ENCODE results near the gene GFI1B. TPM values are rescaled to one million over a fixed set of nuclear protein-coding genes. Genes with fewer than 3 reads are reported as not detected.

Gene GFI1B
- total and polyA plus RNA-seq, 2 of the 13 experiments (the other 11 are each of a cell fraction or from before 2014, with no cell fraction given) = 0.15 to 0.51 TPM

DNA sequence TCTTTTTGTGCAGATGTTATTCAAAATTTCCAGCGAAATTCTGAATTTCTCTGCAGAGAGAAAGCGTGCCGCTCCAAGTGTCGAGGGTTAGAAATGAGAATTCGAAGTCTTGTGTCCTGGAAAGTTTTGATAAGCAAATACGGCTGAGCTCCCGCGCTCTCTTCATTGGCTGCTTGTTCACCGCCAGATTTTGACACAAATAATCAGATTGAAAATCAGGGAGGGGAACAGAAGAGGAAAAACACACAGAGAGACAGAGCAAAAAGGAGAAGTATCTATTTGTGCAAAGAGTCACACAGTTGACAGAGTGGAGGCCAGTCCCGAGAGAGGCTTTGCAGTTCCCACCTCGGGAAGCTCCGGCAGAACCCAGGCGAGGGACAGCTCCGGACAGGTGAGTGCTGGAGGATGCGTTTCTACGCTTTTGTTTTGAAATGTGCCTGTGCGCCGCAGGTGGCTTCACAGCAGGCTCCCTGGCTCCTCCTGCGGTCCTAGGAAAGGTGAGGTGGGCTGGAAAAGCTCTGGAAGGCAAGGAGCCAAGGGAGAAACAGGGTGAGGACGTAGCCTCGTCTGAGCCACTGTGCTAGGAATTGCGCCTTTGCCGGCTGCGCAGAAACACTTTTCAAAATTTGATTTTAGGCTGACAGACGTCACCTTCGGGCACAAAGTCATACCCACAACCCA lies at the start of gene GFI1B (continued):
- TF ChIP-seq, protein P1, sequence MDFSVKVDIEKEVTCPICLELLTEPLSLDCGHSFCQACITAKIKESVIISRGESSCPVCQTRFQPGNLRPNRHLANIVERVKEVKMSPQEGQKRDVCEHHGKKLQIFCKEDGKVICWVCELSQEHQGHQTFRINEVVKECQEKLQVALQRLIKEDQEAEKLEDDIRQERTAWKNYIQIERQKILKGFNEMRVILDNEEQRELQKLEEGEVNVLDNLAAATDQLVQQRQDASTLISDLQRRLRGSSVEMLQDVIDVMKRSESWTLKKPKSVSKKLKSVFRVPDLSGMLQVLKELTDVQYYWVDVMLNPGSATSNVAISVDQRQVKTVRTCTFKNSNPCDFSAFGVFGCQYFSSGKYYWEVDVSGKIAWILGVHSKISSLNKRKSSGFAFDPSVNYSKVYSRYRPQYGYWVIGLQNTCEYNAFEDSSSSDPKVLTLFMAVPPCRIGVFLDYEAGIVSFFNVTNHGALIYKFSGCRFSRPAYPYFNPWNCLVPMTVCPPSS (IDR thresholded peaks at IDR 0.05) = no peak
- TF ChIP-seq, protein P2, sequence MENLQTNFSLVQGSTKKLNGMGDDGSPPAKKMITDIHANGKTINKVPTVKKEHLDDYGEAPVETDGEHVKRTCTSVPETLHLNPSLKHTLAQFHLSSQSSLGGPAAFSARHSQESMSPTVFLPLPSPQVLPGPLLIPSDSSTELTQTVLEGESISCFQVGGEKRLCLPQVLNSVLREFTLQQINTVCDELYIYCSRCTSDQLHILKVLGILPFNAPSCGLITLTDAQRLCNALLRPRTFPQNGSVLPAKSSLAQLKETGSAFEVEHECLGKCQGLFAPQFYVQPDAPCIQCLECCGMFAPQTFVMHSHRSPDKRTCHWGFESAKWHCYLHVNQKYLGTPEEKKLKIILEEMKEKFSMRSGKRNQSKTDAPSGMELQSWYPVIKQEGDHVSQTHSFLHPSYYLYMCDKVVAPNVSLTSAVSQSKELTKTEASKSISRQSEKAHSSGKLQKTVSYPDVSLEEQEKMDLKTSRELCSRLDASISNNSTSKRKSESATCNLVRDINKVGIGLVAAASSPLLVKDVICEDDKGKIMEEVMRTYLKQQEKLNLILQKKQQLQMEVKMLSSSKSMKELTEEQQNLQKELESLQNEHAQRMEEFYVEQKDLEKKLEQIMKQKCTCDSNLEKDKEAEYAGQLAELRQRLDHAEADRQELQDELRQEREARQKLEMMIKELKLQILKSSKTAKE (CRISPR knock-in tag; IDR thresholded peaks at IDR 0.05; ENCODE audit: borderline replicate concordance) = no peak
- no peak for TF ChIP-seq GATA4 (IDR thresholded peaks at IDR 0.05; ENCODE audit: borderline replicate concordance, low read depth)
- TF ChIP-seq HNRNPH1 (optimal IDR thresholded peaks at IDR 0.05; ENCODE audit: low read depth, low read length) = no peak
- TF ChIP-seq, protein P3, sequence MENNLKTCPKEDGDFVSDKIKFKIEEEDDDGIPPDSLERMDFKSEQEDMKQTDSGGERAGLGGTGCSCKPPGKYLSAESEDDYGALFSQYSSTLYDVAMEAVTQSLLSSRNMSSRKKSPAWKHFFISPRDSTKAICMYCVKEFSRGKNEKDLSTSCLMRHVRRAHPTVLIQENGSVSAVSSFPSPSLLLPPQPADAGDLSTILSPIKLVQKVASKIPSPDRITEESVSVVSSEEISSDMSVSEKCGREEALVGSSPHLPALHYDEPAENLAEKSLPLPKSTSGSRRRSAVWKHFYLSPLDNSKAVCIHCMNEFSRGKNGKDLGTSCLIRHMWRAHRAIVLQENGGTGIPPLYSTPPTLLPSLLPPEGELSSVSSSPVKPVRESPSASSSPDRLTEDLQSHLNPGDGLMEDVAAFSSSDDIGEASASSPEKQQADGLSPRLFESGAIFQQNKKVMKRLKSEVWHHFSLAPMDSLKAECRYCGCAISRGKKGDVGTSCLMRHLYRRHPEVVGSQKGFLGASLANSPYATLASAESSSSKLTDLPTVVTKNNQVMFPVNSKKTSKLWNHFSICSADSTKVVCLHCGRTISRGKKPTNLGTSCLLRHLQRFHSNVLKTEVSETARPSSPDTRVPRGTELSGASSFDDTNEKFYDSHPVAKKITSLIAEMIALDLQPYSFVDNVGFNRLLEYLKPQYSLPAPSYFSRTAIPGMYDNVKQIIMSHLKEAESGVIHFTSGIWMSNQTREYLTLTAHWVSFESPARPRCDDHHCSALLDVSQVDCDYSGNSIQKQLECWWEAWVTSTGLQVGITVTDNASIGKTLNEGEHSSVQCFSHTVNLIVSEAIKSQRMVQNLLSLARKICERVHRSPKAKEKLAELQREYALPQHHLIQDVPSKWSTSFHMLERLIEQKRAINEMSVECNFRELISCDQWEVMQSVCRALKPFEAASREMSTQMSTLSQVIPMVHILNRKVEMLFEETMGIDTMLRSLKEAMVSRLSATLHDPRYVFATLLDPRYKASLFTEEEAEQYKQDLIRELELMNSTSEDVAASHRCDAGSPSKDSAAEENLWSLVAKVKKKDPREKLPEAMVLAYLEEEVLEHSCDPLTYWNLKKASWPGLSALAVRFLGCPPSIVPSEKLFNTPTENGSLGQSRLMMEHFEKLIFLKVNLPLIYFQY (CRISPR knock-in tag; IDR thresholded peaks at IDR 0.05; ENCODE audit: borderline replicate concordance) = no peak

All from HepG2 (cell line).